Activated gamma-delta T cell (primary cell): ENCODE measurements around the gene ZBTB25.
"Not testable (repeated sequence)": the region's sequence is repeated elsewhere in the genome, so short reads cannot be mapped to it uniquely, and the experiment has no call there.

Source experiments
- DNase-seq: peaks from one replicate; lab custom pipeline; 2025; lab: John Stamatoyannopoulos, UW
- total RNA-seq, 2 donors: gene quantifications; one replicate each; lab custom pipeline; 2026; lab: John Stamatoyannopoulos, UW

ZBTB25 gene, protein sequence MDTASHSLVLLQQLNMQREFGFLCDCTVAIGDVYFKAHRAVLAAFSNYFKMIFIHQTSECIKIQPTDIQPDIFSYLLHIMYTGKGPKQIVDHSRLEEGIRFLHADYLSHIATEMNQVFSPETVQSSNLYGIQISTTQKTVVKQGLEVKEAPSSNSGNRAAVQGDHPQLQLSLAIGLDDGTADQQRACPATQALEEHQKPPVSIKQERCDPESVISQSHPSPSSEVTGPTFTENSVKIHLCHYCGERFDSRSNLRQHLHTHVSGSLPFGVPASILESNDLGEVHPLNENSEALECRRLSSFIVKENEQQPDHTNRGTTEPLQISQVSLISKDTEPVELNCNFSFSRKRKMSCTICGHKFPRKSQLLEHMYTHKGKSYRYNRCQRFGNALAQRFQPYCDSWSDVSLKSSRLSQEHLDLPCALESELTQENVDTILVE
- total RNA-seq, result 95.0 to 127 reads per million in 2 donors

DNA sequence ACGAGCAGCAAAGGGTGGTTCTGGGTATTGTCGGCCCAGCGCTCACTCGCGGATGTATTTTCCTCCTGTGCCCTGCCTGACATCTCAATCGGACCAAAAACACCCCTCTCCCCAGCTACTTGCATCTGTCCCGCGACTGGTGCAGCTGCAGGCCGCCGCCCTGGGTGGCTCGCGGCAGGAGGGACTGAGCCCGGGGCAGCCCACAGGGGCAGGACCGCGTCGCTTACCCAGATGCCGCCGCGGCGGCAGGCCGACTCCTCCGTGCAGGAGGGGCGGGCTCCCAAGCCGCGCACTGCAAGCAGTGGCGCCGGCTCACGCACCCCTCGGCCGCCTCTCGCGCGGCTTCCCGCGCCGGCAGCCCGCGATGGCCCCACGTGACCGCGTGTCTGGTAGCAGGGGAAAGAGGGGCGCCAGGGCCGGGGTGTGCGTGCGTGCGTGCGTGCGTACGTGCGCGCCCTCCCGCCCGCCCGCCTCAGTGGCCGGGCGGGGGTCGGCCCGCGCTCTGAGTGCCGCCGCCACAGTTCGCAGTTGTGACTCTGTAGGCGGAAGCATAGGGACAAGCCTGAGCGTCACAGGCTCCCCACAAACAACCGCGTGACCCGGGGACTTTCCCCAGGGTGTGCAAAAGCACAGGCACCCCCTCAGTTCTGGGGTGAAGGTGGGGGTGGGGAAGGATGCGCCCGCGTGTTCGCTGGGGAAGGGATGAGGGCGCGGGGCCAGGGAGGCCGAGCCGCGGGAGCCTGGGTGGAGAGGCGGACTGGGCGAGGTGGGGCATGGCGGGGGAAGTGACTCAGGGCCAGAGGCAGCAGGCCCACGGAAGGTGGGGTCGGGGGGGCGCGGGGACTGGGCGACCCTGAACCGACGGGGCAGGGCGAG, at the start of gene ZBTB25:
ZBTB25 (minus strand) TSS at position 405 of the 876 bp plus-strand sequence. CDS start 13,305 bp downstream, outside the sequence.
- DNase-seq, result peak; percentile 98

DNA sequence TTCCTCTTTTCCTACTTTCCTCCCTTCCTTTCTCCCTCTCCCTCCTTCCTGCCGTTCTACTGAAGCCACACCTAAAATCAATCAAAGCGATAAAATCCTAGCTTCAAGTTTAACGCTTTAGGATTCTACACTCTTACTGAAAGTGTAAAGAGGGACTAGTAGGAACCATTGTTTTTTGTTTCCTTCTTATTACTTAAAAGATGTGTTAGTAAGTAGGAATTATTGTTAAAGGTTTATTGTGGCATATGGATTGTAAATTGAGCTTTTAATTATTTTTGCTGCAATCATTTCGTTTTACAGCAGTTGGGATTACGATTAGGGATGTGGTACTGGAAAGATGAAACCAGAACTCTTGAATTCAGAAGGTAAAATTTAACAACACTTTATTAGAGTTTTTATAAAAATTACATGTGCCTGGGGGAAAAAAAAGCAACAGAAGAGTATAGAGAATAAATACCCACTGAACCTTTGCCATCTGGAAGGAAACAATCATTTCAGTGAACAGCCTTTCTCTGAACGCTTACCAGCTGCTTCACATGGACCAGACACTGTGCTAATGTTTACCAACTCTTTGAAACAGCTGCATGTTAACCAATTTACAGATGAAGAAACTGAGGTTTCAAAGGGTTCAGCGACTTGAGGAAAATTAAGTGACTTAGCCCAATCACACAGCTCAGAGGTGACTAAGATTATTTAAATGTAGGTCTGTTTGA, 47.1 kb upstream of the ZBTB25 start:
- no peak for DNase-seq

DNA sequence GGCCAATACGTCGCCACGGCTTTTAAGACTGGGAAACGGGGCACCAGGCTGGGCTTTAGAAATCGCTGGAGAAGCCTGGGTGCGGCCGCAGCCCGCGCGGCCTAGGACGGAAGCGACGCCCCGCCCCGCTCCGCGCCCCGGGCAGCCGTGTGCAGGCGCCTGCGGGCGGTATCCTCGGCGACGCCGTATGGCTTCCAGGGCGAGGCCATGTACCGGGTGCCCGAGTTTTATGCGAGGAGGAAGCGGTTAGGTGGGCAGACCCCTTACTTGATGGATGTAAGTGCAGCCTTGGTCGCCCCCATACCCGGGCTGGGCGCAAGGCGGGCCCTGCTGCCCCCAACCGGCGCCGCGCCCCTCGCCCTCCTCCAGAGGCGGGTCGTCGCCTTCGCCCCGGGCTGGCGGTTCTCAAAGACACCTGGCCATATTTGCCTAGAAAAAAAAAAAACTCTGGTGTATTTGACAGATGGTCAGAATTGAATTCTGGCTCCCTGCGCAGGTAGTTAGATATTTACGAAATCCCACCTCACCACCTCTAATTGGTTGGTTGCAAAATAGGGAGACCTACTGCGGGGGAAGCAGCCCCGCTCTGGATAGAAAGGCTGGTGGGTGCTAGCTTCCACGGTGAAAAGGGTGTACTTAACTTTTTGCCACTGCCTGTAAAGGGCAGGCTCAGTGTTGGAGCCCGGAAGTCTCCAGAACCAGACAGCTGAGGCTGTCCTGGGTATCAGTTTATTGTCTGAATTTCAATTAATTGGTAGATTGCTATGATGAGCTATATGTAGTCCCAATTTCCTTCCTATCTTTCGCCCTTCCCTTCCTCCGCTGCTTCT, 46.4 kb upstream of the ZBTB25 start, which contains the start of gene PPP1R36:
PPP1R36 (plus strand) TSS at position 171 of the 830 bp plus-strand sequence; CDS start at position 208, 37 bp downstream.
- DNase-seq, result no peak

DNA sequence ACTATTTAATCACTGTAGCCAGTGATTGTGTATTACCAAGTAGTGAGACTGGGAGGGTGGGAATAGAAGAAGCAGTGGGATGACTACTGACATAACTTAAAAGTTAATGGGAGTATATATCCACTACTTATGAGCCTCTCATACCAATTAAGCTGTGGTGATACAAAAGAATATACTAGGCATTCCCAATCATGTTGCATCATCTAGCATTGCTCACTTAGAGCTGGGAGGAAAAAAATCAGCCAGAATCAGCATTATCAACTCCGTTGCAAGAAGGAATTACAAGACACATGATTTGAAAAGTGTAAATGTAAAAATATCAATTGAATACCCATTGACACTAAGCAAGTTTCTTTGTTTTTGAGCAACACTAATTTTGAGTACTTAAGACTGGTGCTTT, 45.4 kb upstream of the ZBTB25 start:
- DNase-seq, result no peak

DNA sequence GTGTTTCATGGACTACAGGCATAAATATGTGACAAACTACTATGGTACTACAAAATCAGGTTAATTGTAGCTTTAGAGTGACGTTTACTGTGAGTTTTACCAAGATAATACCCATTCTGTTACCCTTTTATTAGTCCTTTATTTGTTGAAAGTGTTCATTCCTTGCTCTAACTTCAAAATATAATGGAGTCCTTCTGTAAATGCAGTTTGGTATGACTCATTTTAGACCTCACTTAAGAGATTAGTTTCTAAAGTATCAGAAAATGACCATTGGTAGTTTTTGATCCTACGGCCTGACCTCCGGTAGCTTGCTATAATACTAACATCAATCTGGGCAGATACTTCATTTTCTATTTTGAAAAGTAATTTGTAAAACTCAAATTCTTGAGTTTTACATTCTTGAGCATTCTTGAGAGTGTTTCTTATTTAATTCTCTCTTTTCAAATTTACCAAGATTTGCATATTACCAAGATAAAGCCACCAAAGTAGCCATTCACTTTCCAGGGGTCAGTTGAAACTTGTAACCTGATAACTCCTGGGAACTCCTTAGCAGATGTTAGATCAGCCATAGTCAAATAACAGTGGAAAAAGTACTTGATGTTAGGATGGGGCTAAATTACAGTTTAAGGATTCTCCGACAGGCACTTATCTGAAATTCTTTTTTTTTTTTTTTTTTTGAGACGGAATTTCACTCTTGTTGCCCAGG, 41.1 kb upstream of the ZBTB25 start:
- DNase-seq, result no peak

DNA sequence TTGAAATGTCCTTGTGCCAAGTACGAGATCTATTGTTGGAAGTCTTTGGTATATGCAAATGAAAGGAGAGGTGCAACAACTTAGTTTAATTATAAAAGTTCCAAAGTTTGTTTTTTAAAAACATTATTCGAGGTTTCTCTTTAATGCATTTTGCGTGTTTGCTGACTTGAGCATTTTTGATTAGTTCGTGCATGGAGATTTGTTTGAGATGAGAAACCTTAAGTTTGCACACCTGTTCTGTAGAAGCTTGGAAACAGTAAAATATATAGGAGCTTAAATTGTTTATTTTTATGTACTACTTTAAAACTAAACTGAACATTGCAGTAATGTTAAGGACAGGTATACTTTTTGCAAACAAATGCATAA, 39.2 kb upstream of the ZBTB25 start:
- no peak for DNase-seq

DNA sequence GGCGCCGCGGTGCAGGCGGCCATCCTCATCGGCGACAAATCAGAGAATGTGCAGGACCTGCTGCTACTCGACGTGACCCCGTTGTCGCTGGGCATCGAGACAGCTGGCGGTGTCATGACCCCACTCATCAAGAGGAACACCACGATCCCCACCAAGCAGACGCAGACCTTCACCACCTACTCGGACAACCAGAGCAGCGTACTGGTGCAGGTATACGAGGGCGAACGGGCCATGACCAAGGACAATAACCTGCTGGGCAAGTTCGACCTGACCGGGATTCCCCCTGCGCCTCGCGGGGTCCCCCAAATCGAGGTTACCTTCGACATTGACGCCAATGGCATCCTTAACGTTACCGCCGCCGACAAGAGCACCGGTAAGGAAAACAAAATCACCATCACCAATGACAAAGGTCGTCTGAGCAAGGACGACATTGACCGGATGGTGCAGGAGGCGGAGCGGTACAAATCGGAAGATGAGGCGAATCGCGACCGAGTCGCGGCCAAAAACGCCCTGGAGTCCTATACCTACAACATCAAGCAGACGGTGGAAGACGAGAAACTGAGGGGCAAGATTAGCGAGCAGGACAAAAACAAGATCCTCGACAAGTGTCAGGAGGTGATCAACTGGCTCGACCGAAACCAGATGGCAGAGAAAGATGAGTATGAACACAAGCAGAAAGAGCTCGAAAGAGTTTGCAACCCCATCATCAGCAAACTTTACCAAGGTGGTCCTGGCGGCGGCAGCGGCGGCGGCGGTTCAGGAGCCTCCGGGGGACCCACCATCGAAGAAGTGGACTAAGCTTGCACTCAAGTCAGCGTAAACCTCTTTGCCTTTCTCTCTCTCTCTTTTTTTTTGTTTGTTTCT, 38.6 kb upstream of the ZBTB25 start:
- DNase-seq, result no peak

DNA sequence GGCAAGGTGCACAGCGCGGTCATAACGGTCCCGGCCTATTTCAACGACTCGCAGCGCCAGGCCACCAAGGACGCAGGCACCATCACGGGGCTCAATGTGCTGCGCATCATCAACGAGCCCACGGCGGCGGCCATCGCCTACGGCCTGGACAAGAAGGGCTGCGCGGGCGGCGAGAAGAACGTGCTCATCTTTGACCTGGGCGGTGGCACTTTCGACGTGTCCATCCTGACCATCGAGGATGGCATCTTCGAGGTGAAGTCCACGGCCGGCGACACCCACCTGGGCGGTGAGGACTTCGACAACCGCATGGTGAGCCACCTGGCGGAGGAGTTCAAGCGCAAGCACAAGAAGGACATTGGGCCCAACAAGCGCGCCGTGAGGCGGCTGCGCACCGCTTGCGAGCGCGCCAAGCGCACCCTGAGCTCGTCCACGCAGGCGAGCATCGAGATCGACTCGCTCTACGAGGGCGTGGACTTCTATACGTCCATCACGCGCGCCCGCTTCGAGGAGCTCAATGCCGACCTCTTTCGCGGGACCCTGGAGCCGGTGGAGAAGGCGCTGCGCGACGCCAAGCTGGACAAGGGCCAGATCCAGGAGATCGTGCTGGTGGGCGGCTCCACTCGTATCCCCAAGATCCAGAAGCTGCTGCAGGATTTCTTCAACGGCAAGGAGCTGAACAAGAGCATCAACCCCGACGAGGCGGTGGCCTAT, 37.8 kb upstream of the ZBTB25 start:
- no peak for DNase-seq

DNA sequence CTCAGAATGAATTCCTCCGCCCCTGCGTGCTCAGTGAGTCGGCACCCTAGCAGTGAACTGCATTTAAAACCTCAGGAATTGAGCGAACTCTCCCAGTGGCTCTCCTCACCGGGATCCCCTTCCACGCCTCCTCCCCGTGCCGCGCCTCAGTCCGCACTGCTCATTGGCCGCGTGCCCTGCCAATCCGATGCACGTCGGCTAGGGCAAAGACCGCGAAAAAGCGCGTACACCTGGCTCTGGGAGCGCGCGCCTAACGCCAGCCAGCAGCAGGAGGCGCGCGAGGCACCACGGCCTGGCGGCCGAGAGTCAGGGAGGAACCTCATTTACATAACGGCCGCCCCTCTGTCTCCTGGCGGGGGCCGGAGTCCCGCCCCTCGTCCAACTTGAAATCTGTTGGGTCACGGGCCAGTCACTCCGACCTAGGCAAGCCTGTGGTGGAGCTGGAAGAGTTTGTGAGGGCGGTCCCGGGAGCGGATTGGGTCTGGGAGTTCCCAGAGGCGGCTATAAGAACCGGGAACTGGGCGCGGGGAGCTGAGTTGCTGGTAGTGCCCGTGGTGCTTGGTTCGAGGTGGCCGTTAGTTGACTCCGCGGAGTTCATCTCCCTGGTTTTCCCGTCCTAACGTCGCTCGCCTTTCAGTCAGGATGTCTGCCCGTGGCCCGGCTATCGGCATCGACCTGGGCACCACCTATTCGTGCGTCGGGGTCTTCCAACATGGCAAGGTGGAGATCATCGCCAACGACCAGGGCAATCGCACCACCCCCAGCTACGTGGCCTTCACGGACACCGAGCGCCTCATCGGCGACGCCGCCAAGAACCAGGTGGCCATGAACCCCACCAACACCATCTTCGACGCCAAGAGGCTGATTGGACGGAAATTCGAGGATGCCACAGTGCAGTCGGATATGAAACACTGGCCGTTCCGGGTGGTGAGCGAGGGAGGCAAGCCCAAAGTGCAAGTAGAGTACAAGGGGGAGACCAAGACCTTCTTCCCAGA, 36.9 kb upstream of the ZBTB25 start, which contains the start of gene HSPA2:
HSPA2 (plus strand) TSS at position 534 of the 995 bp plus-strand sequence; CDS start at position 643, 109 bp downstream.
- peak; percentile 94 for DNase-seq

DNA sequence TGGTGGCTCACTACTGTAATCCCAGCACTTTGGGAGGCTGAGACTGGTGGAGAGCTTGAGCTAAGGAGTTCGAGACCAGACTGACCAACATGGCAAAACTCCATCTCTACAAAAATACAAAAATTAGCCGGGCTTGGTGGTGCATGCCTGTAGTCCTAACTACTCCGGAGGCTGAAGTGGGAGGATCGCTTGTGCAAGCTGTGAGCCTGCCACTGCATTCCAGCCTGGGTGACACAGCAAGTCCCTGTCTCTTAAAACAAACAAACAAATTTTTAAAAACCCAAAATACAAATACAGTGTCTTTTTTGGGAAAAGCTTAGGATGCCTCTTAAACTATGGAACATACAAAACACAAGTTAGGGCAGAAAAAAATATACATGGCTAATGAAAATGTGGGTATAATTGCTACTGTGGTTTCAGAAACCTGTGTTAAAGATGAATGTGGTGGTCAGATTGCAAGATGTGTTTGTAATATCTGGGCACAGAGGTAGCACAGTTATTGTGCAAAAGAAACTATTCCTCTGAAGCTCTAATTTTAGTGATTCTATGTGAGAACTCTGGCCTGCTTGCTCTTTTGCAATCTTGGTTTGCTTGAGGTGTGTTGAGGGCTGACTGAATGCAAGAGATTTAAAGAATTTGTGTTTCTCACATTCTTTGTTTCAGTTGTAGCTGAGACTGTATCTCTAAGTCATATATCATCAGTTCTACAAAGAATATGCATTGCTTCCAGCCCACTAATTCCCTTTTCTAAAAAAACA, 33.0 kb upstream of the ZBTB25 start:
- no peak for DNase-seq

DNA sequence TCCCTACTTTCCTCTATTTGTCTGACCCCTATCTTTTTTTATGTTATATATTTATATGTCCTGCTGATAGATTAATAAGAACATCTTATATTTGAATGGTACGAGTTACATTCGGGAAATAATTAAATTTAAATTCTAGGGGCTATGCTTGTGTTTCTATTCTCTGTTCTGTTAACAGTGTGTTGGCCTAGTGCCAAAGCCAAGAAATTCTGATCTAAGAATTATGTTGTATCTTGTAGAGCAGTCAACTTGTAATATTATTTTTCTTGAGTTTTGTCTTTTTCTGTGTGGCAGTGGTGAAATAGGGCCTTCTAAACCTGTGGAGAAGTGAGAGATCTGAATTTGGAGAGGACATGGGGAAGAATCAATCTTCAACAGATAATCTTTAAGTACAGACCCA, 27.9 kb upstream of the ZBTB25 start:
- DNase-seq, result no peak

DNA sequence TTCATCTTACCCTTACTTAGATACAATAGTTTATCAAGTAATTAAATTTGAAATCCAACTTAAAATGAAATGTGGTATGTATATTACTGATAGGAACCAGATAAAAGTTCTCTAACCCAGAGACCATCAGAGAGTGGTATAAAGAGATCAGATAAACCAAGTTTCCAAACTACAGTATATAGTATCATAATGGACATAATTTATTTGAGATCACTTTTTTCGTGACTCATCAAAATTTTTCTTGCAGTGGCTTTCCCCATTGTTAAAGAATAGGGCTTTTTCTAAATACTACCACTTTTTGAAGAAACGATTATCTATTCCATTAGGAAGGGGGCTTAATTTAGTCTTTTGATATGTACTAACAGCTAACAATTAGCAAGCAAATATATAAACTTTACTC, 21.7 kb upstream of the ZBTB25 start:
- DNase-seq, result no peak

DNA sequence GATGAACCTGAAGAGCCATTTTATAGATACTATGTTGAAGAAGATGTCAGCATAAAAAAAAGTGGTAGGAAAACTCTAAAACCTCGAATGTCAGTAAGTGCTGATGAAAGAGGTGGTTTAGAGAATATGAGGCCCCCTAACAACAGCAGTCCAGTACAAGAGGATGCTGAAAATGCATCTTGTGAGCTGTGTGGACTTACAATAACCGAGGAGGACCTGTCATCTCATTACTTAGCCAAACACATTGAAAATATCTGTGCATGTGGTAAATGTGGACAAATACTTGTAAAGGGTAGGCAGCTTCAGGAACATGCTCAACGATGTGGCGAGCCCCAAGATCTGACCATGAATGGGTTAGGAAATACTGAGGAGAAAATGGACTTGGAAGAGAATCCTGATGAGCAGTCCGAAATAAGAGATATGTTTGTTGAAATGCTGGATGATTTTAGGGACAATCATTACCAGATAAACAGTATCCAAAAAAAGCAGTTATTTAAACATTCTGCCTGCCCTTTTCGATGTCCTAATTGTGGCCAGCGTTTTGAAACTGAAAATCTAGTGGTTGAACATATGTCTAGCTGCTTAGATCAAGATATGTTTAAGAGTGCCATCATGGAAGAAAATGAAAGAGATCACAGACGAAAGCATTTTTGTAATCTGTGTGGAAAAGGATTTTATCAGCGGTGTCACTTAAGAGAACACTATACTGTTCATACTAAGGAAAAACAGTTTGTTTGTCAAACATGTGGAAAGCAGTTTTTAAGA, 19.1 kb upstream of the ZBTB25 start:
- DNase-seq, result no peak

DNA sequence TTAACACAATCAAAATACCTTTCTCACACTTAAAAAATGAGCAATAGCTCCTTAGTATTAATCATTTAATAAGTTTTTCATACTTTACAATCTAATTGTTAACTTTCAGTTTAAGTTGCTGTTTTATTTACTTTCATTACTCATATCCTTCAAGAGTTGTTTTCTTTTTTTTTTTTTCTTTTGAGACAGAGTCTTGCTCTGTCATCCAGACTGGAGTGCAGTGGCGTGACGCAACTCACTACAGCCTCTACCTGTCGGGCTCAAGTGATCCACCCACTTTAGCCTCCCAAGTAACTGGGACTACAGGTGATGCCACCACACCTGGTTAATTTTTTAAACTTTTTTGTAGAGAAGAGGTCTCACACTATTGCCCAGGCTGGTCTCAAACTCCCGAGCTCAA, 17.1 kb upstream of the ZBTB25 start:
- no peak for DNase-seq

DNA sequence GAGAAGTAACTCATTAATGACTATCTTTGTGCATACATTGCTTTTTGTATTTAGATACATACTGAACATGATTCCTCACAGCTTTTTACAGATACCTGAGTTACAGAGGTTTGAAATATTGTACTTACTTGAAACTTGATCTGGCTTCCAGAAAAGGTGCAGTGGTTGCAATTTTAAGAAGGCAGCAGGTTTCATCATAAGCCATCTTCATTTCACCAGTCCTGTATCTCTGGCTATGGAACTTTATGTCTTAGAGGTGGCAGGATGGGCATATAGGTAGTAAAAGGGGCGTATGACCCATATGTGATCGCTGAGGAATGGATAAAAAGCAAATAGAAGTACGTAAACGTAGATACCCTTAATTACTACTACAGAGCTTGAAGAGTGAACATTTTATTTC, 14.6 kb upstream of the ZBTB25 start:
- DNase-seq, result no peak

DNA sequence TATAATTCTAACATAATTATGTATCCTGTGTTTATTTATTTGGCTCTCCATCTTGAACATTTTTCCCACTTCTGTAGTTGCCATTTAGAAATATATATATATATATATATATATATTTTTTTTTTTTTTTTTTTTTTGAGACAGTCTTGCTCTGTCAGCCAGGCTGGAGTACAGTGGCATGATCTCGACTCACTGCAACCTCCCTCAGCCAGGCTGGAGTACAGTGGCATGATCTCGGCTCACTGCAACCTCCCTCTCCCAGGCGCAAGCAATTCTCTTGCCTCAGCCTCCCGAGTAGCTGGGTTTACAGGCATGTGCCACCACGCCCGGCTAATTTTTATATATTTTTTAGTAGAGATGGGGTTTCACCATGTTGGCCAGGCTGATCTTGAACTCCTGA, 14.0 kb upstream of the ZBTB25 start:
- not testable (repeated sequence) for DNase-seq
